Tibial nerve (tissue), 4 donors: ENCODE results near the gene GMCL1.

ENCODE experiments used
- CTCF ChIP-seq, 5 experiments: fragments of 200-600 bp in 3 of 5; fragments of 450-650 bp in 2 of 5; sonication (generic) in 3 of 5; IDR thresholded peaks; one replicate each; pipeline ENCODE4 v1.5.1; 2016 to 2019; ENCODE audit warnings: antibody characterized with exemption in 5 of 5, mild to moderate bottlenecking in 3 of 5, moderate library complexity in 2 of 5
- EP300 ChIP-seq, 2 donors: sonication (generic); formaldehyde crosslinking; IDR thresholded peaks; one replicate each; pipeline ENCODE4 v1.6.1; 2017; ENCODE audit warnings: antibody characterized with exemption in 2 of 2, mild to moderate bottlenecking in 1 of 2
- POLR2A ChIP-seq, 2 donors: fragments of 450-650 bp; IDR thresholded peaks; one replicate each; pipeline ENCODE4 v1.6.1; 2017; ENCODE audit warnings: antibody characterized with exemption in 2 of 2, mild to moderate bottlenecking in 2 of 2, moderate library complexity in 2 of 2

- TF ChIP-seq CTCF (IDR thresholded peaks at IDR 0.05) (no peak), POLR2A (IDR thresholded peaks at IDR 0.05) (no peak), EP300 (IDR thresholded peaks at IDR 0.05) (no peak)
Observed at GRCh38 chr2:69844560-69844959, 15.1 kb downstream of the GMCL1 start.
